MCF 10A (cell line): Measurements from ENCODE around the gene MSLN. TPM values are rescaled to one million over a fixed set of nuclear protein-coding genes. Genes with fewer than 3 reads are reported as not detected.

Source experiments
- BruUV-seq: library from RNA; stranded (reverse); fragments of 400-500 nt; replicated peaks from 2 replicates; lab custom pipeline; 2021; lab: Mats Ljungman, UMichigan
- CTCF ChIA-PET: fragments of 300-600 bp; sonication (Branson Sonifier 250); formaldehyde crosslinking; extraction: SDS; loops from one replicate; lab custom pipeline; 2021; ENCODE audit warnings: antibody characterized with exemption, inconsistent platforms; lab: Yijun Ruan, JAX
- POLR2A ChIA-PET: fragments of 300-600, 350-650 bp; sonication (Branson Sonifier 250); formaldehyde crosslinking; extraction: SDS; loops from one replicate; lab custom pipeline; 2020; ENCODE audit warnings: antibody characterized with exemption, inconsistent platforms; lab: Yijun Ruan, JAX
- DNase-seq: peaks from one replicate; pipeline ENCODE4 v3.0.0-alpha.2; 2018; ENCODE audit not compliant: unreplicated experiment
- H3K27ac Mint-ChIP-seq: one replicate; pipeline ENCODE4 v1.8.0; 2022; ENCODE audit warnings: mild to moderate bottlenecking, low read depth, mixed read lengths; ENCODE audit not compliant: unreplicated experiment
- H3K27me3 Mint-ChIP-seq: one replicate; pipeline ENCODE4 v1.8.0; 2022; ENCODE audit warnings: mixed read lengths; ENCODE audit not compliant: insufficient read depth, unreplicated experiment
- H3K36me3 Mint-ChIP-seq: one replicate; pipeline ENCODE4 v1.8.0; 2022; ENCODE audit warnings: mild to moderate bottlenecking, moderate library complexity, mixed read lengths; ENCODE audit not compliant: insufficient read depth, unreplicated experiment
- H3K4me1 Mint-ChIP-seq: one replicate; pipeline ENCODE4 v1.8.0; 2022; ENCODE audit warnings: mixed read lengths; ENCODE audit not compliant: insufficient read depth, unreplicated experiment
- H3K4me3 Mint-ChIP-seq: one replicate; pipeline ENCODE4 v1.8.0; 2022; ENCODE audit warnings: mild to moderate bottlenecking, moderate library complexity, mixed read lengths; ENCODE audit not compliant: unreplicated experiment
- H3K9me3 Mint-ChIP-seq: one replicate; pipeline ENCODE4 v1.8.0; 2022; ENCODE audit warnings: mixed read lengths; ENCODE audit not compliant: unreplicated experiment
- CTCF ChIP-seq: fragments of 200-600 bp; IDR thresholded peaks from one replicate; pipeline ENCODE4 v1.8.0; 2022; ENCODE audit warnings: antibody characterized with exemption, mild to moderate bottlenecking; ENCODE audit not compliant: unreplicated experiment
- intact Hi-C: fragments of 100-400 bp; cut with micrococcal nuclease; formaldehyde crosslinking; loops from 2 replicates; pipeline ENCODE4 v1.14.1; 2022
- total RNA-seq: library from RNA; stranded (reverse); gene quantifications from 2 replicates; pipeline ENCODE4 v1.2.3, GENCODE V29; 2022

The MSLN gene
- total RNA-seq, 1 experiment from 2014 or later, result 25.2 TPM

- BruUV-seq, result no TSS peak
- DNase-seq, result no peak
- POLR2A ChIA-PET, result no interaction called here
- Mint-ChIP-seq H3K27ac (no peak overlapping the region), H3K36me3 (no peaks in the 10 kb centered on the region), H3K4me1 (peaks cover 10% of the 10 kb centered on the region), H3K27me3 (no peaks in the 10 kb centered on the region), H3K9me3 (no peaks in the 10 kb centered on the region), H3K4me3 (no peak overlapping the region)
- CTCF ChIA-PET, result no interaction called here
- intact Hi-C loops, result no loop called here
- TF ChIP-seq CTCF, result no peak
Measured at GRCh38 chr16:764184-764750, 3.7 kb downstream of the MSLN start.

DNA sequence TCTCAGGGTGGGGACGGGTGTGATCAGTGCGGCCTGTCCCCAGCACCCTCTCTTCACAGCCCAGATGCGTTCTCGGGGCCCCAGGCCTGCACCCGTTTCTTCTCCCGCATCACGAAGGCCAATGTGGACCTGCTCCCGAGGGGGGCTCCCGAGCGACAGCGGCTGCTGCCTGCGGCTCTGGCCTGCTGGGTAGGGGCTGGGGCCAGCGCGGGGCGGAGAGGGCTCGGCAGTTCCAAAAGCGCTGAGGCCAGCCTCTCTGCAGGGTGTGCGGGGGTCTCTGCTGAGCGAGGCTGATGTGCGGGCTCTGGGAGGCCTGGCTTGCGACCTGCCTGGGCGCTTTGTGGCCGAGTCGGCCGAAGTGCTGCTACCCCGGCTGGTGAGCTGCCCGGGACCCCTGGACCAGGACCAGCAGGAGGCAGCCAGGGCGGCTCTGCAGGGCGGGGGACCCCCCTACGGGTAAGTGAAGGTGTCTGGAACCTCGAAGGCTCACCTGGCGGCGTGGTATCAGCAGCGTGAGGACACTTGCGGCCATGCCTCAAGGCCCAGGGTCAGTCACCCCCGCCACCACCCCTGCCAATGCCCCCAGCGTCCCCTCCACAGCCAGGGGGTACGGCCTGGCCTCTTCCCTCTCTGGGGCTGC, 4.4 kb downstream of the MSLN start:
- TF ChIP-seq CTCF, result no peak
- Mint-ChIP-seq H3K27me3 (no peaks in the 10 kb centered on the region), H3K36me3 (no peaks in the 10 kb centered on the region), H3K27ac (no peak overlapping the region), H3K4me3 (no peak overlapping the region), H3K4me1 (peaks cover 10% of the 10 kb centered on the region), H3K9me3 (no peaks in the 10 kb centered on the region)
- ChIA-PET POLR2A (no interaction called here), CTCF (no interaction called here)
- no TSS peak for BruUV-seq
- no peak for DNase-seq
- intact Hi-C loops, result no loop called here

DNA sequence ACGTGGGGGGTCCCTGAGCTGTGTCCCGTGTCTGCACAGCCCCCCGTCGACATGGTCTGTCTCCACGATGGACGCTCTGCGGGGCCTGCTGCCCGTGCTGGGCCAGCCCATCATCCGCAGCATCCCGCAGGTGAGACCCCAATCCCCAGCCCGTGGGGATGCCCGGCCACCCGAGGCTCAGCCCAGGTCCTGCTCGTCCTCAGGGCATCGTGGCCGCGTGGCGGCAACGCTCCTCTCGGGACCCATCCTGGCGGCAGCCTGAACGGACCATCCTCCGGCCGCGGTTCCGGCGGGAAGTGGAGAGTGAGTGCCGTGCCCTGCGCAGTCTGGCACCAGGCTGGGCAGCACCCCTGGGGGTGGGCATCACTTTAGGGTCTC, 4.9 kb downstream of the MSLN start:
- DNase-seq, result no peak
- no peaks in the 10 kb centered on the region for H3K9me3 Mint-ChIP-seq
- H3K27ac Mint-ChIP-seq, result no peak overlapping the region
- no peak for TF ChIP-seq CTCF
- ChIA-PET POLR2A (no interaction called here), CTCF (interaction anchor here (1.0 kb wide), 1 partner anchor 10 kb away, joined by 3 read pairs; no protein-coding TSS in a partner anchor)
- intact Hi-C loops, result no loop called here
- H3K4me1 Mint-ChIP-seq, result peaks cover 10% of the 10 kb centered on the region
- H3K4me3 Mint-ChIP-seq, result no peak overlapping the region
- no TSS peak for BruUV-seq
- no peaks in the 10 kb centered on the region for H3K36me3 Mint-ChIP-seq
- H3K27me3 Mint-ChIP-seq, result no peaks in the 10 kb centered on the region

DNA sequence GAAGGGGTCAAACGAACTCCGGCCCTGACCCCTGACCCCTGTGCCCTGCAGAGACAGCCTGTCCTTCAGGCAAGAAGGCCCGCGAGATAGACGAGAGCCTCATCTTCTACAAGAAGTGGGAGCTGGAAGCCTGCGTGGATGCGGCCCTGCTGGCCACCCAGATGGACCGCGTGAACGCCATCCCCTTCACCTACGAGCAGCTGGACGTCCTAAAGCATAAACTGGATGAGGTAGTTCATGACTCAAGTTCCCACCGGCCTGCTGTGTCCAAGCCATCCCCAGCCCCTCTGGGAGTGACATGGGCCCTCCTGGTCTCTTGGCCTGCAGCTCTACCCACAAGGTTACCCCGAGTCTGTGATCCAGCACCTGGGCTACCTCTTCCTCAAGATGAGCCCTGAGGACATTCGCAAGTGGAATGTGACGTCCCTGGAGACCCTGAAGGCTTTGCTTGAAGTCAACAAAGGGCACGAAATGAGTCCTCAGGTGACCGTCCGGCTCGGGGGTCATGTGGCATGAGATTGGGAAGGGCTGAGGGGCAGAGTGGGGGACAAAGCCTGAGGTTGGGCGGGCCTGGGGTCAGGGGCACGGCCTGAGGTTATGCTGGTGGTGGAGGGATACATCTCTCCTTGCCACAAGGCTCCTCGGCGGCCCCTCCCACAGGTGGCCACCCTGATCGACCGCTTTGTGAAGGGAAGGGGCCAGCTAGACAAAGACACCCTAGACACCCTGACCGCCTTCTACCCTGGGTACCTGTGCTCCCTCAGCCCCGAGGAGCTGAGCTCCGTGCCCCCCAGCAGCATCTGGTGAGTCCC, 5.7 kb downstream of the MSLN start:
- Mint-ChIP-seq H3K36me3 (no peaks in the 10 kb centered on the region), H3K4me3 (no peak overlapping the region), H3K27ac (no peak overlapping the region), H3K27me3 (no peaks in the 10 kb centered on the region), H3K9me3 (no peaks in the 10 kb centered on the region), H3K4me1 (peaks cover 5% of the 10 kb centered on the region)
- POLR2A ChIA-PET, result no interaction called here
- BruUV-seq, result no TSS peak
- no peak for TF ChIP-seq CTCF
- CTCF ChIA-PET, result interaction anchor here (1.0 kb wide), 1 partner anchor 10 kb away, joined by 3 read pairs; no protein-coding TSS in a partner anchor
- intact Hi-C loops, result no loop called here
- DNase-seq, result no peak
